Subcutaneous adipose tissue (tissue), 4 donors: ENCODE measurements around the gene EFCAB5. TPM values are rescaled to one million over a fixed set of nuclear protein-coding genes. Genes with fewer than 3 reads are reported as not detected.

Experiments used
- total RNA-seq, 4 donors: library from RNA; depleted of rRNA; stranded (reverse); fragments of >200 nt; gene quantifications; one replicate each; pipeline ENCODE4 v1.1.0, GENCODE V29; 2016
- TF ChIP-seq, protein P1 (sequence below): fragments of 450-650 bp; IDR thresholded peaks from one replicate; pipeline ENCODE4 v1.5.1; 2016; ENCODE audit warnings: low read depth, mild to moderate bottlenecking, control low read depth, antibody characterized with exemption, moderate library complexity

The EFCAB5 gene
- total RNA-seq, 4 donors from 2014 or later: under 0.01 to 0.34 TPM; not detected in 2

DNA sequence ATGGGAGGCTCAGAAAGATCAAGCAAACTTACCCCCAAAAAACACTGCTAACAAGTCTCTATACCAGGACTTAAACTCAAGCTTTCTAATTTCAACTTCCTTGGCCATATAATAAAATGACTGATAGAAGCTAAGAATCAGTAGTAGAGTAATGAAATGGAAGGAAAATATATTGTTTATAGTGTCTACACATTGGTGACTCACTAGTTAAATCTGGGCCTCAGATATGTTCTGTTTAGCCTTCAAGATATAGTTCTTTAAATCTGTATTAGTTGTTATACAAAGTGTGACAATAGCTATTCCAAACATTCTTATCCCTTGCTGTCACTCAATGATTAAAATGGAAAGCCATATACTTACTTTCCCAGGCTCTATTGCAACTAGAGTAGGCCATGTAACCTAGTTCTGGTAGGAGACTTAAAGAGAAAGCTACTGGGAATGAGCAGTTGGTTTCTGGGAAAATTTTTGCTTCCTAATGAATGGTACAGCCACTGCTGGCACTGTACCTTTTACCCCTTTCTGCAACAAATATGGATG is 29.7 kb upstream of the EFCAB5 start:
- TF ChIP-seq, protein P1, sequence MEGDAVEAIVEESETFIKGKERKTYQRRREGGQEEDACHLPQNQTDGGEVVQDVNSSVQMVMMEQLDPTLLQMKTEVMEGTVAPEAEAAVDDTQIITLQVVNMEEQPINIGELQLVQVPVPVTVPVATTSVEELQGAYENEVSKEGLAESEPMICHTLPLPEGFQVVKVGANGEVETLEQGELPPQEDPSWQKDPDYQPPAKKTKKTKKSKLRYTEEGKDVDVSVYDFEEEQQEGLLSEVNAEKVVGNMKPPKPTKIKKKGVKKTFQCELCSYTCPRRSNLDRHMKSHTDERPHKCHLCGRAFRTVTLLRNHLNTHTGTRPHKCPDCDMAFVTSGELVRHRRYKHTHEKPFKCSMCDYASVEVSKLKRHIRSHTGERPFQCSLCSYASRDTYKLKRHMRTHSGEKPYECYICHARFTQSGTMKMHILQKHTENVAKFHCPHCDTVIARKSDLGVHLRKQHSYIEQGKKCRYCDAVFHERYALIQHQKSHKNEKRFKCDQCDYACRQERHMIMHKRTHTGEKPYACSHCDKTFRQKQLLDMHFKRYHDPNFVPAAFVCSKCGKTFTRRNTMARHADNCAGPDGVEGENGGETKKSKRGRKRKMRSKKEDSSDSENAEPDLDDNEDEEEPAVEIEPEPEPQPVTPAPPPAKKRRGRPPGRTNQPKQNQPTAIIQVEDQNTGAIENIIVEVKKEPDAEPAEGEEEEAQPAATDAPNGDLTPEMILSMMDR: no peak

DNA sequence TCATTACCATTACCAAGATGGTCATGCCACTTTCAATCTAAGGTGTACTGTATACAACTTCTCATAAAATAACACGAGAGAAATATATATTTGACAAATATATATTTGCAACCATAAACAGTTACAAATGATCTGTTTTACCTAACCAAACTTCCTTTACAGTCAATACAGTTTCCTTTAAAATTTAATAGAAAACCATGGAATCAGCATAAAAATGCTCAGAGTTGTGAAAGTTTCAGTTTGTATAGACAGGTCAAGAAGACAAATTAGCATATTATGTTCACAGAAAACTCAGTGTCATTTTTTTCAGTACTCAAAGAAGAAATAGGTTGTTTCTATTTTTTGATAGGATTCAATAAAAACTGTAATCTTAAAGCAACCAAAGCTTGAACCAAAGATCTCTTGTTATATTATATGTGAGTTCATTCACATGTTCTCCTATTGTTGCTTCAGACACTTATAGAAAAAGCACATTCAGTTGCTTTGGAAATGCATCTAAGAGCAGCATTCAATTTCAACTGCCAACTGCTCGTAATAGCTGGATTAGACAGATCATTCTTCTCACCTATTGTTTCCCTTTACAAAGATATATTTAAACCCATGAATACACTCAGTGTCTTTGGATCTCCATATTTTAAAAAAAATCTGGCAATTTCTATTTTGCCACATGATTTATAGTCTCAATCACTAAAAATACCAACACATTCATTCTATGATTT is 26.5 kb upstream of the EFCAB5 start:
- TF ChIP-seq, protein P1: no peak

DNA sequence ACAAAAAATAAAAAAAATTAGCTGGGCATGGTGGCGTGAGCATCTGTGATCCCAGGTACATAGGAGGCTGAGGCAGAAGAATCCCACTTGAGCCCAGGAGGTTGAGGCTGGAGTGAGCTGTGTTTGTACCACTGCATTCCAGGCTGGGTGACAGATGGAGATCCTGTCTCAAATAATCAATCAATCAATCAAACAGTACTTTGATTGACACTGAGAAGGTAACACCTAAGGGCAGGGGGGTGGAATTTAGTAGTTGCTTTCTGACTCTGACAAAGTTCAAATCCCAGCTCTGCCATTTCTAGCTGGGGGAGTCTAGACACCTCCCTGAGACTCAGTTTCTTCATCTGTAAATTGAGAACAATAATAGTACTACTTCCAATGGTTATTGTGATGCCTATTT is 23.4 kb upstream of the EFCAB5 start:
- TF ChIP-seq, protein P1: no peak

DNA sequence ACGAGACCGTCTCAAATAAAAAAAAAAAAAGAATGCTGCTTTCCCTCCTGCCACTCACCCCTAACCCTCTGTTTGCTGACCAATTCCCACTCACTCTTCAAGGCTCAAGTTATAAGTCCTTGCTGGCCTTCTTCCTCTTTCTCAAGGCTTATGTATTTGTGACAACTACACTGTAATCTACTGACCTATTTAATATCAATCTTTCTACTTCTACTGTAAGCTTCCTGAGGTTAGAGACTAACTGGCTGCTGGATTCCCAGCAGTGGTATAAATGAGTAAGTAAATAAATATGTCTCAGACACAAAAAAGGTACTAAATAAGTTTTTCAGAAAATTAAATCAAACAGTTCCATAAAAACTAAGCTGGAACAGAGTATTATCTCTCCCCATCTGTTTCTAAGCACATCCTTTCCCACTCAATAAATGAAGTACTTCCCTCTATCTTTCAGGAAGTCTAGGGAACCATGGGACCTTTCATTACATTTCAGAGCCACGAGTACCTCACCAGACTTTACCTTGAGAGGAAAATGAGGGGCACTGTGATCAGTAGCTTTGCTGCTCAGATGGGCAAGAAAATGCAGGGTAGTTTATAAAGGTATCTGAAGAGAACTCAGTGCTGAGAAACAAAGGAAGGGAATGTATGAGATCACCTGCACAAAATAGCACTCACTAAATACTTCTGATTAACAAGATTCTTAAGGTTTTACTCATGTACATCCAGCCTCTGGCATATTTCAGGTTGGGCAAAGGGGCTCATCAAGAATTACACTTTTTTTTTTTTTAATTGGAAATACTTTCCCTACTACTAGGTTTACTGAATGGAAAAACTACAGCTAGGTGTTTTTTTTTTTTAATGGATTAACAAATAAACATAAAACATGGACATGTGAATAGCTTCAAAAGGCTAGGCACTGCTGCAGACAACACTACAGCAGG is 22.2 kb upstream of the EFCAB5 start:
- TF ChIP-seq, protein P1: no peak

DNA sequence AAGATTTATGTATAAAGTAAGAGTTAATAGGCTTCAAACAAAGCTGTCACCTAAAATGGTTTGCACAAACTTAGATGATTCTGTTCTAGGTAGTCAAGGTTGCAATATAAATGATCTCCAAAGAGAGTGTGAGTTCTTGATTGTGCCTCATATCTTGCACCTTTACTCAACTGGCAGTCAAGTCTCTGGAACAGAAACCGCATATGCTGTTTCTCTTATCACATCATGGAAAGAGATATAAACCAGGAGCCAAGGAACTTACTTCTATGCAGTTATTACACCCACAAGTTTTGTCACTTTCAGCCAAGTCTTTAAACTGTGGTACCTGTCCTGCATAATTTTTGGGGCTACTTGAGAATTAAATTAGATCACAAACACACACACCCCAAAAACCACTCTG is 16.6 kb upstream of the EFCAB5 start:
- TF ChIP-seq, protein P1: no peak

DNA sequence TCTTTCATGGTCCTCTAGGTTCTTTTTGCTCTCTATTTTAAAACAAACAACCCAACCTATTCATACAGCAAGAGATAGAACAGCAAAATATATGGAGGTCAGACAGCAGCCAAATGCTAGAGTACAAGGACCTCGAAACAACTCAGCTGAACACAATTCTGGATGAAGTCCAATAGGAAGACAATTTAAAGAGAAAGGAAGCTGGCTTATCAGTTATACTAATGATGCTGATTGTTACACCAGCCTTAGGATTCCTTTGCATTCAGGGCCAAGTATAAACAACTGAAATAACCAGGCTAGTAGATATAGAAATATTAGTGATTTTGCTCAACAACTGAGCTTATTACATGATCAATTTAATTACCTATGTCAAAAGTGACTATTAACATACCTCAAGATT is 13.9 kb upstream of the EFCAB5 start:
- TF ChIP-seq, protein P1: no peak

DNA sequence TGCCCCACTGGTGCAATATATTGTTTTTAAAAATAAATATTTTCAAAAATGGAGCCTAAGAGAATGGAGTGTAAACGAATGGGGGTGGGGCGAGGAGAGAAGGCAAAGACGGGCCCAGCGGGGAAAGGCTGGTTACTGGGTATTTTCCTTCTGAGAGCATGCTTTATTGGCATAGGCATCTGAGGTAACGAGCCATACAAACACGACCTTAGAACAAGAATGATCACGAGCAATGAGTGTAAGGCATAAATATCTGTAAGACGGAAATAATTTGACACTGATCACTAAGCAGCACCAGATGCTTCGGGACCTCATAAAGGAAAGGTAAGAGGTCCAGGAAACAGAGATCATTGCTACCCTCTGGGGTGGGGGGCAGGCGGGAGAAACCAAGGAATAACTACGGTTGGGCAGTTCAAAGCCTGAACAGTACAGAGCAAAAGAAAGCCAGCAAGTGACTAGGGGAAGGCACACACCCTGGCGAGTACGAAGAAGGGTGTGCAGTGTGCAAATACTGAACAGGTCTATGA is 12.4 kb upstream of the EFCAB5 start:
- TF ChIP-seq, protein P1: no peak
